GM21390 (cell line): ENCODE data around the gene C19orf33.
"Not testable (repeated sequence)": the region's sequence is repeated elsewhere in the genome, so short reads cannot be mapped to it uniquely, and the experiment has no call there.

Experiments used
- ATAC-seq: cut with Tn5 transposase; IDR thresholded peaks from one replicate; pipeline ENCODE4 v1.9.1; 2021; ENCODE audit not compliant: unreplicated experiment

The C19orf33 gene

GRCh38 chr19:38336638-38337359, 32.7 kb downstream of the C19orf33 start:
- peak; percentile 50 for ATAC-seq

GRCh38 chr19:38337360-38337653, 33.3 kb downstream of the C19orf33 start:
- ATAC-seq, result no peak

- ATAC-seq, result not testable (repeated sequence)
These were observed 35.0 kb downstream of the C19orf33 start for GRCh38 chr19:38339011-38339410.

GRCh38 chr19:38340927-38341326, 36.9 kb downstream of the C19orf33 start:
- ATAC-seq, result no peak

GRCh38 chr19:38346837-38347236, 42.8 kb downstream of the C19orf33 start:
- ATAC-seq, result no peak

- no peak for ATAC-seq
These were observed 46.8 kb downstream of the C19orf33 start for GRCh38 chr19:38350883-38351282.

- no peak for ATAC-seq
These were observed 47.9 kb downstream of the C19orf33 start for GRCh38 chr19:38351865-38352395.

- no peak for ATAC-seq
These were observed 48.6 kb downstream of the C19orf33 start for GRCh38 chr19:38352611-38353010.
